GM10266 (cell line): ENCODE results near the gene ABCC6.

Experiments used
- DNase-seq: peaks from one replicate; pipeline ENCODE4 v3.0.0; 2012; ENCODE audit errors: extremely low spot score
- TF ChIP-seq, protein P1 (sequence below): IDR thresholded peaks from 2 replicates; pipeline ENCODE4 v1.5.1; 2012; ENCODE audit warnings: mild to moderate bottlenecking, low read depth; ENCODE audit not compliant: control insufficient read depth, insufficient read depth; ENCODE audit errors: missing control alignments

ABCC6 gene

GRCh38 chr16:16139806-16140205 is 83.5 kb downstream of the ABCC6 start:
- no peak for DNase-seq
- TF ChIP-seq, protein P1, sequence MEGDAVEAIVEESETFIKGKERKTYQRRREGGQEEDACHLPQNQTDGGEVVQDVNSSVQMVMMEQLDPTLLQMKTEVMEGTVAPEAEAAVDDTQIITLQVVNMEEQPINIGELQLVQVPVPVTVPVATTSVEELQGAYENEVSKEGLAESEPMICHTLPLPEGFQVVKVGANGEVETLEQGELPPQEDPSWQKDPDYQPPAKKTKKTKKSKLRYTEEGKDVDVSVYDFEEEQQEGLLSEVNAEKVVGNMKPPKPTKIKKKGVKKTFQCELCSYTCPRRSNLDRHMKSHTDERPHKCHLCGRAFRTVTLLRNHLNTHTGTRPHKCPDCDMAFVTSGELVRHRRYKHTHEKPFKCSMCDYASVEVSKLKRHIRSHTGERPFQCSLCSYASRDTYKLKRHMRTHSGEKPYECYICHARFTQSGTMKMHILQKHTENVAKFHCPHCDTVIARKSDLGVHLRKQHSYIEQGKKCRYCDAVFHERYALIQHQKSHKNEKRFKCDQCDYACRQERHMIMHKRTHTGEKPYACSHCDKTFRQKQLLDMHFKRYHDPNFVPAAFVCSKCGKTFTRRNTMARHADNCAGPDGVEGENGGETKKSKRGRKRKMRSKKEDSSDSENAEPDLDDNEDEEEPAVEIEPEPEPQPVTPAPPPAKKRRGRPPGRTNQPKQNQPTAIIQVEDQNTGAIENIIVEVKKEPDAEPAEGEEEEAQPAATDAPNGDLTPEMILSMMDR = no peak

- DNase-seq = no peak
- TF ChIP-seq, protein P1 = no peak
Measured at GRCh38 chr16:16139061-16139460, 84.2 kb downstream of the ABCC6 start.

GRCh38 chr16:16138034-16138635 is 85.2 kb downstream of the ABCC6 start:
- DNase-seq = no peak
- TF ChIP-seq, protein P1 = no peak

DNA sequence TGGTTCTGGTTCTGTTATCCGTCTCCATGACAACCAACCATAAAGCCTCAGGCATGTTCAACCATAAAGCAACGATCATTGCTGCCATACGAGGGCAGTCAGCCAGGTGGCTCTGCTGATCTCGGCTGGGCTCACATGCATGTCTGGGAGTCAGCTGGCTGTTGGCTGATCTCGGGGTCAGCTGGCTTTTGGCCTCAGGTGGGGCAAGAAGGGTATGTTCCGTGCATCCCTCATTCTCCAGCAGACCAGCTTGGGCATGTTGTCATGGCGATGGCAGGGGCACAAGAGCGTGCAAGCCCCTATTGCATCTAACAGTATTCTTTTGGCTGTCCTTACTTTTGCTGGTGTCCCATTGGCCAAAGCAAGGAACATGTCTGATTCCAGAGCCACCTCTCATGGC is 86.2 kb downstream of the ABCC6 start:
- TF ChIP-seq, protein P1 = no peak
- DNase-seq = no peak

GRCh38 chr16:16136588-16136987 is 86.7 kb downstream of the ABCC6 start:
- TF ChIP-seq, protein P1 = no peak
- DNase-seq = no peak

- TF ChIP-seq, protein P1 = no peak
Measured at GRCh38 chr16:16133943-16134604, 89.2 kb downstream of the ABCC6 start.

GRCh38 chr16:16131659-16132058 is 91.6 kb downstream of the ABCC6 start:
- no peak for DNase-seq
- TF ChIP-seq, protein P1 = no peak

More at GRCh38 chr16:16133943-16134604, 89.2 kb downstream of the ABCC6 start:
- no peak for DNase-seq
